CD14-positive monocyte (primary cell): Measurements from ENCODE around the gene FAM184A. TPM values are rescaled to one million over a fixed set of nuclear protein-coding genes. Genes with fewer than 3 reads are reported as not detected.
"Not testable (repeated sequence)": the region's sequence is repeated elsewhere in the genome, so short reads cannot be mapped to it uniquely, and the experiment has no call there.

Source experiments
- DNase-seq, 3 donors: peaks; one replicate each; pipeline ENCODE4 v3.0.0-alpha.2; 2011 to 2022
- H2AFZ ChIP-seq: 2 replicates; pipeline ENCODE4 v1.6.0; 2012; ENCODE audit warnings: mild to moderate bottlenecking, low read depth, low read length, inconsistent platforms; ENCODE audit not compliant: insufficient read depth, poor library complexity, severe bottlenecking
- H3K27ac ChIP-seq, 2 donors: 1 replicate in 1 of 2; 2 replicates in 1 of 2; pipeline ENCODE4 v1.5.1; 2012 to 2013; ENCODE audit warnings: low read length in 2 of 2, control low read depth in 1 of 2, inconsistent platforms in 1 of 2, low read depth in 1 of 2, mild to moderate bottlenecking in 1 of 2
- H3K27me3 ChIP-seq, 2 donors: one replicate each; pipeline versions ENCODE4 v1.6.0 to v1.6.1; 2011 to 2013; ENCODE audit warnings: low read length in 2 of 2; ENCODE audit not compliant: control insufficient read depth in 2 of 2, insufficient read depth in 2 of 2
- H3K36me3 ChIP-seq, 2 donors: replicated peaks in 1 of 2; 1 replicate in 1 of 2; 2 replicates in 1 of 2; pipeline versions ENCODE4 v1.5.1 to v1.6.1; 2012 to 2013; ENCODE audit warnings: low read length in 2 of 2, control low read depth in 1 of 2, inconsistent platforms in 1 of 2, mild to moderate bottlenecking in 1 of 2; ENCODE audit not compliant: insufficient read depth in 2 of 2, control insufficient read depth in 1 of 2
- H3K4me1 ChIP-seq, 2 donors: 1 replicate in 1 of 2; 2 replicates in 1 of 2; pipeline versions ENCODE4 v1.5.1 to v1.6.1; 2012 to 2013; ENCODE audit warnings: low read length in 2 of 2, control low read depth in 1 of 2, inconsistent platforms in 1 of 2, mild to moderate bottlenecking in 1 of 2, moderate library complexity in 1 of 2; ENCODE audit not compliant: insufficient read depth in 2 of 2, control insufficient read depth in 1 of 2
- H3K4me2 ChIP-seq: replicated peaks from 2 replicates; pipeline ENCODE3; 2012; ENCODE audit warnings: low read length, moderate library complexity, mild to moderate bottlenecking; ENCODE audit not compliant: poor library complexity, severe bottlenecking; ENCODE audit errors: extremely low read depth
- H3K4me3 ChIP-seq, 3 experiments: fragments of 200-600 bp in 1 of 3; sonication (generic) in 1 of 3; replicated peaks in 1 of 3; 1 replicate in 2 of 3; 2 replicates in 1 of 3; pipeline ENCODE4 v1.5.1; 2011 to 2013; ENCODE audit warnings: low read length in 3 of 3, mild to moderate bottlenecking in 3 of 3, control low read depth in 2 of 3, low read depth in 2 of 3, inconsistent platforms in 1 of 3, moderate library complexity in 1 of 3
- H3K79me2 ChIP-seq: 2 replicates; pipeline ENCODE4 v1.6.0; 2012; ENCODE audit warnings: mild to moderate bottlenecking, control low read depth, inconsistent platforms, low read length, moderate library complexity; ENCODE audit not compliant: insufficient read depth
- H3K9ac ChIP-seq: 2 replicates; pipeline ENCODE4 v1.6.0; 2017; ENCODE audit warnings: low read length, mild to moderate bottlenecking; ENCODE audit not compliant: insufficient read depth, poor library complexity, severe bottlenecking
- H3K9me3 ChIP-seq, 2 donors: replicated peaks in 1 of 2; 1 replicate in 1 of 2; 2 replicates in 1 of 2; pipeline versions ENCODE4 v1.5.1 to v1.6.1; 2012 to 2013; ENCODE audit warnings: low read length in 2 of 2, control low read depth in 1 of 2; ENCODE audit not compliant: control insufficient read depth in 1 of 2, insufficient read depth in 1 of 2
- H4K20me1 ChIP-seq: 2 replicates; pipeline ENCODE4 v1.6.0; 2012; ENCODE audit warnings: mild to moderate bottlenecking, low read length, control low read depth, moderate library complexity; ENCODE audit not compliant: insufficient read depth
- H3K27ac Mint-ChIP-seq, 7 donors: one replicate each; pipeline ENCODE4 v1.8.0; 2020; ENCODE audit warnings: mild to moderate bottlenecking in 7 of 7, mixed read lengths in 7 of 7, moderate library complexity in 6 of 7, inconsistent platforms in 2 of 7
- H3K27me3 Mint-ChIP-seq, 3 donors: one replicate each; pipeline ENCODE4 v1.8.0; 2021 to 2022; ENCODE audit warnings: low read depth in 3 of 3, mild to moderate bottlenecking in 3 of 3, mixed read lengths in 3 of 3, moderate library complexity in 3 of 3, inconsistent platforms in 1 of 3
- H3K36me3 Mint-ChIP-seq, 2 donors: one replicate each; pipeline ENCODE4 v1.8.0; 2020; ENCODE audit warnings: mixed read lengths in 2 of 2, inconsistent platforms in 1 of 2, mild to moderate bottlenecking in 1 of 2
- H3K4me1 Mint-ChIP-seq: one replicate; pipeline ENCODE4 v1.8.0; 2020; ENCODE audit warnings: mild to moderate bottlenecking, mixed read lengths
- H3K4me3 Mint-ChIP-seq, 2 donors: one replicate each; pipeline ENCODE4 v1.8.0; 2020; ENCODE audit warnings: mild to moderate bottlenecking in 2 of 2, mixed read lengths in 2 of 2, moderate library complexity in 1 of 2
- H3K9me3 Mint-ChIP-seq, 7 donors: one replicate each; pipeline ENCODE4 v1.8.0; 2020 to 2022; ENCODE audit warnings: mixed read lengths in 7 of 7, mild to moderate bottlenecking in 6 of 7, moderate library complexity in 6 of 7, inconsistent platforms in 2 of 7
- CTCF ChIP-seq: fragments of 200-600 bp; IDR thresholded peaks from one replicate; pipeline ENCODE4 v1.8.0; 2022; ENCODE audit warnings: antibody characterized with exemption, mild to moderate bottlenecking
- WGBS: methylation state at CpG from one replicate; pipeline ENCODE4 v1.1.5; 2013; ENCODE audit warnings: missing lambda C conversion rate; ENCODE audit not compliant: insufficient coverage; 5-methylcytosine and 5-hydroxymethylcytosine counted together
- intact Hi-C, 2 donors: fragments of 100-400 bp; cut with micrococcal nuclease; formaldehyde crosslinking; loops; one replicate each; pipeline versions ENCODE4 v1.15.0 to v1.15.1; 2023
- polyA plus RNA-seq, 3 donors: library from polyadenylated mRNA; depleted of rRNA in 1 of 3; unstranded in 2 of 3; stranded (reverse) in 1 of 3; fragments of 300-500 nt in 2 of 3; fragments of >200 nt in 1 of 3; fragmentation: Illumina TruSeq in 2 of 3; gene quantifications; 1 replicate in 2 of 3; 2 replicates in 1 of 3; pipeline ENCODE4 v1.2.3, GENCODE V29; 2012 to 2021

FAM184A gene
- polyA plus RNA-seq, 3 donors, result not detected

DNA sequence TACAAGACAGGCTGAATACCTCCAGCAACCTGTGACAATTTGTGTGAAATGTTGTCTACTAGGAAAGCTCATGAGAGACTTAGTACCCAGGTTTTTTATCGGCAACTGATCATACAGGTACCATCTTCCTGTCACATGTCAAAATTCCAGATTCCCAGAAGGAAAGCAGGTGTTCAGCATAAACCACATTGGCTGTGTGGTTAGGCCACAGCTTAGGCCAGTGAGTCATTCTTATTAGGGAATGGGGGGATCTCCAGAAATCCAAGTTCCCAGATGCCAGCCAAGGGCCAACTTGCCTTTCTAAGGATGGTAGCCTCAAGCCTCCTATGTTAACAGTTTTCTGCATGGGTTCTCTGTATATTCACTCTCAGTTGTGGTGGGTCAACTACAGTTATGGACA, 65.9 kb downstream of the FAM184A start:
- intact Hi-C loops, result no loop called here
- H2AFZ ChIP-seq, result no peak overlapping the region
- TF ChIP-seq CTCF, result no peak
- Mint-ChIP-seq H3K27me3 (peaks cover 0 to 4% (median 0%) of the 10 kb centered on the region in 3 donors), H3K36me3 (no peaks in the 10 kb centered on the region), H3K9me3 (peaks cover 4 to 18% (median 7%) of the 10 kb centered on the region in 7 donors), H3K27ac (no peak overlapping the region), H3K4me1 (no peaks in the 10 kb centered on the region), H3K4me3 (no peak overlapping the region)
- H3K9ac ChIP-seq, result no peak overlapping the region
- H3K4me2 ChIP-seq, result no peak overlapping the region
- no peaks in the 10 kb centered on the region for H3K9me3 ChIP-seq
- no peaks in the 10 kb centered on the region for H3K79me2 ChIP-seq
- no peak for DNase-seq
- no peaks in the 10 kb centered on the region for H3K36me3 ChIP-seq
- H3K4me1 ChIP-seq, result no peaks in the 10 kb centered on the region
- no peaks in the 10 kb centered on the region for H3K27me3 ChIP-seq
- H4K20me1 ChIP-seq, result no peaks in the 10 kb centered on the region
- H3K27ac ChIP-seq, result no peak overlapping the region
- no CpG with 5 or more reads among the region's 1 CpG for WGBS
- H3K4me3 ChIP-seq, result no peak overlapping the region

DNA sequence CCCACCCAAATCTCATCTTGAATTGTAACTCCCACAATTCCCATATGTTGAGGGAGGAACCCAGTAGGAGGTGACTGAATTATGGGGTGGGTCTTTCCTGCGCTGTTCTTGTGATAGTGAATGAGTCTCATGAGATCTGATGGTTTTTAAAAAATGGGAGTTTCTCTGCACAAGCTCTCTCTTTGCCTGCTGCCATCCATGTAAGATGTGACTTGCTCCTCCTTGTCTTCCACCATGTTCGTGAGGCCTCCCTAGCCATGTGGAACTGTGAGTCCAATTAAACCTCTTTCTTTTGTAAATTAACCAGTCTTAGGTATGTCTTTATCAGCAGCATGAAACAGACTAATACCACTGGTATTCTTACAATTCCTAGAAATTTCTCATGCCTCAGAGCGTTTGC, 69.2 kb downstream of the FAM184A start:
- H3K4me1 ChIP-seq, H3K9me3 Mint-ChIP-seq, H3K79me2 ChIP-seq, H3K27me3 Mint-ChIP-seq, intact Hi-C loops, DNase-seq, H3K27ac ChIP-seq, H3K4me3 ChIP-seq, H2AFZ ChIP-seq, H3K4me1 Mint-ChIP-seq, H3K9me3 ChIP-seq, H3K4me2 ChIP-seq, H3K36me3 ChIP-seq, H3K36me3 Mint-ChIP-seq, H4K20me1 ChIP-seq, H3K27me3 ChIP-seq, H3K4me3 Mint-ChIP-seq, H3K9ac ChIP-seq, H3K27ac Mint-ChIP-seq: not testable (repeated sequence)
- WGBS, result 100% methylated on average over 1 of the region's 3 CpGs
